MM.1S (cell line): ENCODE measurements around the gene AARS1.
"Not testable (repeated sequence)": the region's sequence is repeated elsewhere in the genome, so short reads cannot be mapped to it uniquely, and the experiment has no call there.

Experiments used
- DNase-seq: peaks from one replicate; pipeline ENCODE4 v3.0.0-alpha.2; 2015
- H2AFZ ChIP-seq: fragments of 300-600 bp; sonication (generic); 2 replicates; pipeline ENCODE4 v1.6.0; 2016; ENCODE audit warnings: antibody characterized with exemption, low read length
- H3F3A ChIP-seq: fragments of 300-600 bp; sonication (generic); 2 replicates; pipeline ENCODE4 v1.6.1; 2016; ENCODE audit warnings: mild to moderate bottlenecking, antibody characterized with exemption, low read length, moderate library complexity, mixed read lengths; ENCODE audit not compliant: insufficient read depth
- H3K27ac ChIP-seq: fragments of 300-600 bp; sonication (generic); 2 replicates; pipeline ENCODE4 v1.5.1; 2016; ENCODE audit warnings: mild to moderate bottlenecking, low read length
- H3K27me3 ChIP-seq: fragments of 300-600 bp; sonication (generic); replicated peaks from 2 replicates; pipeline ENCODE4 v1.6.0; 2016; ENCODE audit warnings: low read length; ENCODE audit not compliant: insufficient read depth
- H3K36me3 ChIP-seq: fragments of 300-600 bp; sonication (generic); replicated peaks from 2 replicates; pipeline ENCODE4 v1.6.1; 2016; ENCODE audit warnings: mild to moderate bottlenecking, low read length, mixed read lengths; ENCODE audit not compliant: insufficient read depth
- H3K4me1 ChIP-seq: fragments of 300-600 bp; sonication (generic); 2 replicates; pipeline ENCODE4 v1.6.1; 2016; ENCODE audit warnings: low read length, mixed read lengths
- H3K4me2 ChIP-seq: fragments of 300-600 bp; sonication (generic); 2 replicates; pipeline ENCODE4 v1.6.0; 2016; ENCODE audit warnings: low read depth, low read length
- H3K4me3 ChIP-seq: fragments of 300-600 bp; sonication (generic); 2 replicates; pipeline ENCODE4 v1.5.1; 2016; ENCODE audit warnings: low read length, mixed read lengths
- H3K79me2 ChIP-seq: fragments of 300-600 bp; sonication (generic); 2 replicates; pipeline ENCODE4 v1.6.1; 2016; ENCODE audit warnings: mixed run types, low read length, mixed read lengths
- H3K9ac ChIP-seq: fragments of 300-600 bp; sonication (generic); 2 replicates; pipeline ENCODE4 v1.6.1; 2016; ENCODE audit warnings: low read length, mixed read lengths
- H3K9me2 ChIP-seq: fragments of 300-600 bp; sonication (generic); replicated peaks from 2 replicates; pipeline ENCODE4 v1.6.1; 2016; ENCODE audit warnings: mild to moderate bottlenecking, low read length, mixed read lengths; ENCODE audit not compliant: insufficient read depth
- H3K9me3 ChIP-seq: fragments of 300-600 bp; sonication (generic); replicated peaks from 2 replicates; pipeline ENCODE4 v1.6.1; 2016; ENCODE audit warnings: mild to moderate bottlenecking, low read length, mixed read lengths; ENCODE audit not compliant: insufficient read depth
- H4K20me1 ChIP-seq: fragments of 300-600 bp; sonication (generic); 2 replicates; pipeline ENCODE4 v1.6.1; 2016; ENCODE audit warnings: mild to moderate bottlenecking, low read length, moderate library complexity, mixed read lengths; ENCODE audit not compliant: insufficient read depth
- CTCF ChIP-seq: fragments of 300-600 bp; sonication (generic); IDR thresholded peaks from 2 replicates; pipeline ENCODE4 v1.5.1; 2016; ENCODE audit warnings: antibody characterized with exemption, low read length, mixed read lengths
- EZH2 ChIP-seq: fragments of 300-600 bp; sonication (generic); optimal IDR thresholded peaks from 2 replicates; pipeline ENCODE3; 2017; ENCODE audit warnings: low read depth, mild to moderate bottlenecking, antibody characterized with exemption, low read length, mixed read lengths
- EZH2phosphoT487 ChIP-seq: fragments of 300-600 bp; sonication (generic); IDR thresholded peaks from 2 replicates; pipeline ENCODE4 v1.6.1; 2018; ENCODE audit warnings: antibody characterized with exemption, low read length

AARS1 gene

GRCh38 chr16:70269471-70269870, 19.8 kb downstream of the AARS1 start:
- H3K79me2 ChIP-seq = peaks cover 33% of the 10 kb centered on the region
- no peaks in the 10 kb centered on the region for H4K20me1 ChIP-seq
- no peak overlapping the region for H3K9ac ChIP-seq
- DNase-seq = no peak
- H2AFZ ChIP-seq = no peak overlapping the region
- no peaks in the 10 kb centered on the region for H3K9me2 ChIP-seq
- TF ChIP-seq EZH2 (no peak), EZH2phosphoT487 (no peak), CTCF (no peak)
- peaks cover 24% of the 10 kb centered on the region for H3K36me3 ChIP-seq
- H3K4me3 ChIP-seq = no peak overlapping the region
- H3K4me2 ChIP-seq = no peak overlapping the region
- H3K27me3 ChIP-seq = no peaks in the 10 kb centered on the region
- H3K27ac ChIP-seq = no peak overlapping the region
- no peaks in the 10 kb centered on the region for H3K4me1 ChIP-seq
- no peaks in the 10 kb centered on the region for H3K9me3 ChIP-seq
- no peaks in the 10 kb centered on the region for H3F3A ChIP-seq

GRCh38 chr16:70267922-70268321, 21.4 kb downstream of the AARS1 start:
- H3K9ac ChIP-seq, H3K4me1 ChIP-seq, H3K27me3 ChIP-seq, H2AFZ ChIP-seq, DNase-seq, H3K4me3 ChIP-seq, H3K9me2 ChIP-seq, H3K4me2 ChIP-seq, H3K9me3 ChIP-seq, H4K20me1 ChIP-seq, H3K27ac ChIP-seq, H3F3A ChIP-seq: not testable (repeated sequence)
- H3K79me2 ChIP-seq = peaks cover 28% of the 10 kb centered on the region
- H3K36me3 ChIP-seq = peaks cover 27% of the 10 kb centered on the region

- Histone ChIP-seq H3K4me2 (no peak overlapping the region), H3K27ac (no peak overlapping the region), H4K20me1 (no peaks in the 10 kb centered on the region), H3K4me1 (no peaks in the 10 kb centered on the region), H3K36me3 (peaks cover 27% of the 10 kb centered on the region), H3K9me3 (no peaks in the 10 kb centered on the region), H2AFZ (no peak overlapping the region), H3K79me2 (peaks cover 26% of the 10 kb centered on the region), H3K4me3 (no peak overlapping the region), H3F3A (no peaks in the 10 kb centered on the region), H3K9me2 (no peaks in the 10 kb centered on the region), H3K27me3 (no peaks in the 10 kb centered on the region), H3K9ac (no peak overlapping the region)
- TF ChIP-seq EZH2 (no peak), EZH2phosphoT487 (no peak), CTCF (peak; percentile 52)
- no peak for DNase-seq
These were observed 21.8 kb downstream of the AARS1 start for GRCh38 chr16:70267516-70267915.

- H4K20me1 ChIP-seq, H3K79me2 ChIP-seq, DNase-seq, H2AFZ ChIP-seq, H3K27me3 ChIP-seq, H3K4me1 ChIP-seq, H3K4me2 ChIP-seq, H3K9me2 ChIP-seq, H3K9me3 ChIP-seq, H3K4me3 ChIP-seq, H3F3A ChIP-seq, H3K27ac ChIP-seq, H3K9ac ChIP-seq: not testable (repeated sequence)
- H3K36me3 ChIP-seq = peaks cover 19% of the 10 kb centered on the region
These were observed 29.4 kb downstream of the AARS1 start for GRCh38 chr16:70259903-70260302.
